Stimulated activated CD4-positive, alpha-beta T cell treated with anti-CD3 and anti-CD28 coated beads, Interleukin-4, amount 100 ng/mL, for 1 hour (primary cell): Measurements from ENCODE around the gene TUT1.
"Not testable (repeated sequence)": the region's sequence is repeated elsewhere in the genome, so short reads cannot be mapped to it uniquely, and the experiment has no call there.

Experiments
- DNase-seq: peaks from one replicate; pipeline ENCODE4 v3.0.0-alpha.2; 2020

The TUT1 gene

DNA sequence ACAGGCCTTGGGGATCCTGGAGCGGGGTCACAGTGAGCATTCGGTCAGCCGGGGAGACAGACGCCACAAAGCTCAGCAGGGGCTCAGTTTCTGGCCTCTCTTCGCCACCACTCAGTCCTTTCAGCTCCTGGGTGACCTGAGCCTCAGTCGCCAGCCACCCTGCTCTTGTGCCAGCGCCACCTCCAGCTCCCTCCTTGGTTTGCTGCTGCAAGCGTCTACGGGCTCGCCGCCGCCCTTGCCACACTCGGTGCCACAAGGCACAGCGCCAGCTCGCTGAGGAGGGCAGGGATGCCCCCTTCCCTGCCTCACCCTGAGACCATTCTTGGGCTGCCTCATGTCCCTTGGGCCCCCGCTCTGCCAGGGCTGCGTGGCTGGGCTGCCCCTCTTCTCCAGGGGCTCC, 16.2 kb downstream of the TUT1 start:
- DNase-seq: no peak

- no peak for DNase-seq
Measured at GRCh38 chr11:62574363-62575071, 16.8 kb downstream of the TUT1 start.

DNA sequence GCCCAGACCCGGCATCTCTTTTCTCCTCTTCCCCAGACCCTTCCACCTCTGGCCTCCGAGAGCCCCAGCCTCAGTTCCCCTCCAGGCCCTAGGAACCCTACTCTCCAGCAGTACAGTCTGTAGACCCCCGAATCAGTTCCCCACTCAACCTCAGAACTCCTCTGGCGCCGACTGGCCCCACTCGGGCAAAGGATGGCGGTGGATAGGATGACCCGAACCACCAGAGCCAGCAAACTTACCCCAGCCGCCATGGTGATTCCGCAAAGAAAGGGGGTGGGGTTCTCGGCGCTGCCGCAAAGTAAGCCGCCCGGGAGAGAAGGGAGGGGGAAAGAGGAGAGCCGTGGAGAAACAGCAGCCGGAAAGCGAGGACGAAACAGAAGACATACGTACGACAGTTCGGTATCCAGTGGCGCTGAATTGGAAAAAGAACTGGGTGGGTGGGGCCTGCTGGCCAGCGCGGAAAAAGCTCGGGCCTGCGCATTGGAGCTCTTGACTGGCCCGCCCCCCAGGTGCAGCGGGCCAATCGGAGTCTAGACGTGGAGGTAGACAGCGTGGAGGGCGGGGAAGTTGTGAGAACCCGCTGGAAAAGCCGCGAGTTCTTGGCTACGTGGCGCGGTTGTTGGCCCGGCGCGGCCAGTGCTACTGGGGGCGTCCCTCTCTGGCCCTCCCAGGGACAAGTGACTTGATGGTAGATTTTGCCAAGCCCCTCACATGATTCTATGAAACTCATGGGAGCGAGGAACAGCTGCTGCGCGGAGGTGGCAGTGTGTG, 17.5 kb downstream of the TUT1 start, which contains the start of gene EEF1G:
EEF1G (minus strand) TSS at position 300 of the 771 bp plus-strand sequence; CDS start at position 251, 49 bp downstream.
- DNase-seq: peak; percentile 95

GRCh38 chr11:62573006-62573591, 18.2 kb downstream of the TUT1 start:
- no peak for DNase-seq

- no peak for DNase-seq
Measured at GRCh38 chr11:62572431-62572830, 18.9 kb downstream of the TUT1 start.

- not testable (repeated sequence) for DNase-seq
Measured at GRCh38 chr11:62571493-62571892, 19.8 kb downstream of the TUT1 start.

GRCh38 chr11:62570903-62571302, 20.4 kb downstream of the TUT1 start:
- DNase-seq: not testable (repeated sequence)

DNA sequence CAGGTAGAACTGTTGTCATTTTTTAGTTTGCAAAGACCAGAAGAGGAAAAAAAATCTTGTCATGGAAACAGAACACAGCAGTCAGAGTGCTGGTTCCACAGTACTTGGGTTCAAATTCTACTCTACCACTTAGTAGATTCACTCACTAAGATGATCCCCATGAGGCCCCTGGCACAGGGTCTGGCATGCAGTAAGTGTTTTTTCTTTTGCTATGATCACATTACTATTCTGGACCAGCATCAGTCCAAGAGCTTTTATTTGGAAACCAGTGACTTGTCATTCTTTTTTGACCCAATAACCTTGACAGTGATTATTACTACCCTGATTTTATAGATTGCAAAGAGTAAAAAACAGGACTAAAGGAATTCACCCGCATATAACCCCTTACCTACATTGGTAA, 21.7 kb downstream of the TUT1 start:
- no peak for DNase-seq

GRCh38 chr11:62567018-62567633, 24.2 kb downstream of the TUT1 start:
- DNase-seq: no peak

GRCh38 chr11:62566247-62566646, 25.1 kb downstream of the TUT1 start:
- DNase-seq: no peak

DNA sequence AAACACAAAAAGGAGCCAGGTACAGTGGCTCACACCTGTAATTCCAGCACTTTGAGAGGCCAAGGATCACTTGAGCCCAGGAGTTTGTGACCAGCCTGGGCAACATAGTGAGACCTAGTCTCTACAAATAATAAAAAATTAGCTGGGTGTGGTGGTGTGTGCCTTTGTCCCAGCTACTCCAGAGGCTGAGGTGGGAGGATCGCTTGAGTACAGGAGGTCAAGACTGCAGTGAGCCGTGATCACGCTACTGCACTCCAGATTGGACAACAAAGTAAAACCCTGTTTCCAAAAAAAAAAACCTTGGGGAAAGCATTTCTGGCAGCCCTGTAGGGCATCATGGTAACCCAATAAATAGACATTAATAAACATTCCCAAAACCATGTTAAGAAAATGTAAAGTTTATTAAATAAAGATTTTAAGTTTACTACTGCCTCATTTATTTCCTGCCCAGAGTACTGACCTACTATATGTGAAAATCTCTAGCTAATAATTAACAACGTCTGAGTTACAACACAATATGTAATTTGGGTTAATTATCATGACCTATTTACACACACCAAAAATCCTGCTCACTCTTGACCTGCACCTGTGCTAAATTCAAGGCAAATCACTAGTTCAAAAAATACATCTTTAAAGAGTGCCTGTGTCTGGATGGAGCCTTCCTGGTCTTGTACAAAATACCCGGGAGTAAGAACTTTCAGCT, 26.1 kb downstream of the TUT1 start:
- DNase-seq: no peak

- not testable (repeated sequence) for DNase-seq
Measured at GRCh38 chr11:62561677-62562230, 29.6 kb downstream of the TUT1 start.

GRCh38 chr11:62560566-62561103, 30.7 kb downstream of the TUT1 start:
- DNase-seq: peak; percentile 72

DNA sequence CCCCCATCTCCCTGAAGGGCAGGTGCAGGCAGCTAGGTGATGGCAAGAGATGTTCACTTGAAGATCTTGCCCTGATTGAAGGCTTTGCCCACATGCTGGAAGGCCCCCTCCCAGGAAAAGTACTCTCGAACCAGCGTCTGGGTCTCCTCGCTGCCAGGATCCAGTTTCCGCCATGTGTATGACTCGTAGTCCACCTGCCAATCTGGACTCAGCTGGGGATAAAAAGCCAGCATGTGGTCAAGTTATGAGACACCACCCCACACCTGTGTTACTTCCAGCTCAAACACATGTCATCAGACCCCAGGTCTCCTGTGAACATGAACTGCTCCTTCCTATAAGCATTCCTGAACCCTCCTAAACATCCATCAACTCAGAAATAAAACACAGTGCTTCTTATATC, 31.7 kb downstream of the TUT1 start:
- DNase-seq: not testable (repeated sequence)

DNA sequence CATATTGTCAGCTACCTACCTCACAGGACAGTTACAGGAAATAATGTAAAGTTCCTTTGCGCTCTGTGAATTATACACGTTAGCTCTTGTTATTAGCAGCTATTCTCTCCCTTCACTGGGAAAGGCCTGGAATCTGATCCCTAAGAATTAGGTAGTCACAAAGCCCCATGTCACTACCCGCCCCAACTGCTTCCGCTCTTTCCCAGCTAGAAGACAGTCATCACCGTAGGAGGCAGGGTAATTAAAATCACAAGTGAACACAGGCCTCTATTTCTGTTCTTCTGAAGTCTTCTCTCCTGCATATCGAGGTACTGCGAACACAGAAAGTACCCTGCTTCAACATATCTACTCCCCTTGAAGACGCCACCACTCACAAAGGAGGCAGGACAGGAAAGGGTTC, 32.1 kb downstream of the TUT1 start:
- no peak for DNase-seq

GRCh38 chr11:62558669-62559068, 32.7 kb downstream of the TUT1 start:
- no peak for DNase-seq

DNA sequence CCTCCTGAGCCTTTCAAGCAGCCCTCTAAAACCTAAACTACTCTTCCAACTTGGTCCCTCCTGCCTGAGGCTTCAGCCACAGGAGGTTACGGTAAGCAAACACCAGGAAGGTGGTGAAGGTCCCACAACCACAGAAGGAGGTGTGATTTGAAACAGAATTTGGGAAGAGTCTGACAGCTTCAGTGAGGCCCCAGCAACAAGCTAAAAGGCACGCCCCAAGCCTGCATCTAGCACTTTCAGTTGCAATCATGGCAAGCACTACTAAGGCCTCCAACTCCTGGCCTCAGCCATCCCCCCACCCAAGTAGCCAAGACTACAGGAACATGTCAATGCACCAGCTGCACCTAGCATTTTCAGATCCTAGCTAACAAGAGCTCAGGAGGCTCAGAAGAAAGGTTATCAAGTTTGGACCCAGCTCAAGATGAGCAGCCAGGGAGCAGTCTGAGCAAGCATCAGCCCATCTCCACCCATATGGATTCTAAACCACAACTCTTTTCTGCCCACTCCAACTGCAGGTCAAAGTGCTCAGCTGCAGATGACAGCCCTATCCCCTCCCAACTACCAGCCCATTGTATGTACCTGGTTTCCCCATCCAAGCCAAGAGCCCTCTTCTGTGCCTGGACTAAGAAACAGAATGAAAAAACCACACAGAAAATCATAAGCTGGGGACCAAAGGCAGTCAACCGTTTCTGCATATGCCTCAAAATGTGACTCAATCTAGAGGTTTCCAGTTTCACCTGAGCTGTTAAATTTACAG, 34.3 kb downstream of the TUT1 start:
- DNase-seq: no peak

DNA sequence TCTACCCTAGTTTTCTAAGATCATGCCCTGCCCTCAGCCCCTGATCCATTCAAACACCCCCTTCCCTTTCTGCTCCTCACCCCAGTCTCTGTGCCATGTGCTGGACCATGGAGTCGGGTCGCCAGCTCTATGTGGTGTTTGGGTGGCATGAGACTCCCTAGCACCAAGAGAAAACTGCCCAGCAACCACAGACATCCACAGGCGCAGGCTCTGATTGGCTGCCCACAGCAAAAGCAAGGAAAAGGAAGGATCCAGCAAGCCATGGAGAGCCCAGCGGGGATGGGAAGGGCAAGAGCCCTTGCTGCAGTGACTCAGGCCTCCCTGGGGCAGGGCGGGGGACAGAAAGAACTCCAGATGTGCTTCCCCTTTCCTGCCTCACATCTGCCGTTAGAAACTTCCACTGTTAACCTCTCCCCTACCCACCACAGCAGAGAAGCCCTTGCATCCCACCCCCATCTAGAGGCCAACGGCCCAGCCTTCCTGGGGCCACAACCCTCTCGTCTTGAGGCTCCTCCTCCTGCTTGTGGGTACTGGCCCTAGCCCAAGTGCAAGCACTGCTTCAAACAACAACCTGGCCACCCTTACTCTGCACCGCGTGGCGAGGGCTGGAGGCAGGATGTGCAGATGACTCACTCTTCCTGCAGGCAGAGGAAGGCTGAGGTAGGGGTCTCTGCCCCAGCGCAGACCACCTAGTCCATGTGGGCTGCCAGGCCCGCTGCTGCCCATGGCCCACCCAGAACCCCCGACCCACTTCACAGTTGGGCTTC, 35.0 kb downstream of the TUT1 start:
- peak; percentile 58 for DNase-seq

DNA sequence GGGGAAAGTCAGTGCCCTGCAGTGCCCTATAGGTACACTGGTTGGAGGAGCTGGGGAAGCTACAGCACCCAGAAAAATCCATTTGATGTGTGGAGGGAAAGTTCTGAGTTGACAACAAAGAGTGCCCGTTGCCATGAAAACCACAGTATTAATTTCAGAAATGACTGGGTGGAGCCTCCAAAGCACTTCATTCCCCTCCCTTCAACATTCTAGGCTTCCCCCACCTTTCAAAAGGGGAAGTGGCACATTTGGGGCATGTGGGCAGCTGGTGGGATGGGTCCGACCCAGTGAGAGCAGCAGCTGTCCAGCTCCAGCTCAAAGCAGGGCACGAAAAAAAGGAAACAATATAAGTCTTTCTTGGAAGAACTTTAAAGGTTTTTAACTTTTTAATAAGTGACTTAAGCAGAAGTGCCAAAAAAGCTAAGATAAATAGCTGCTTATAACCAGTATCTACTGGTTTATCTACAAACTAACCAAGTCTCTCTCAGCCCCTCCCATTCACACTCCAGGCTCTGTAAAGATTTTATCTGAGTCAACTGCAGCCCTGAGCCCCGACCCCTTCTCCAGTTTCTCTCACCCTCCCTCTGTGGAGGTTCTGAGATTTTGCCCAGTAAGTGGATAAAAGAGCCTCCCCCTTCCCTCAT, 35.7 kb downstream of the TUT1 start:
- DNase-seq: no peak
